ENCODE results near the gene C10orf90. TPM values are rescaled to one million over a fixed set of nuclear protein-coding genes. Genes with fewer than 3 reads are reported as not detected.

Gene C10orf90
- total and polyA plus RNA-seq, 4 donors = 0.05 to 0.25 TPM; not detected in 2

DNA sequence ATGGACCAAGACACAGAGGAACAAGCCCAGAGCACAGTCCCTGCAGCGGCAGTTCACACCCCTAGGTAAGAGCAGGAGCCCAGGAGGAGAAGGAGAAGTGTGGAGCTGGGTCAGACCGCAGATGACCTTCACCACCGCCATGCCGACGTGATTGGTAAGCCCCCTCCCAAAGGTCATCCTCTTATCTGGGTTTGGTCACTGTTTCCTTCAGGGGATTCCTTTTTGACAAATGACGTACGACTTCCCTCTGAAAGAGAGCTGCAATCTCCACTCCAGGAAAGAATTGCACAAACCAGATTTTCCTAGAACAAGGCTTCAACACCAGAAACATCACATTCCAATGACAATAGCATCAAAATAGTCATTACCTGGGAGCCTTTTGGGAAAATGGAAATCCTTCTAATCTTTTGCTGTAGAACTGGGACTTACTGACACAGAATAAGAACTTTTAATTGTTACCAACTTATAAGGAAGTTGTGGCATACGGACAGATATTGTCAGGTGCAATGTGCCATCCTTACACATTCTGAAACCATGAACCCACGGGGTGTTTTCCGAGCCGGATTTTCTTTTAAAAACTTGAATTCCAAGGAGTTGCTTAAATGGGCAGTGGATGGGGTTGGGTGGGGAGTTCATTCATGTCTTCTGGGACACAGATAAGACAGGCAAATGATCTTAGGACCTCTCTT, 261.4 kb downstream of the C10orf90 start:
- Histone ChIP-seq H3K27ac (ENCODE audit: low read depth in 1 of 2, low read length in 2 of 2) (no peak overlapping the region), H3K4me3 (ENCODE audit: low read depth in 1 of 3, low read length in 3 of 3) (no peak overlapping the region), H3K4me1 (ENCODE audit: control insufficient read depth in 4 of 4, insufficient read depth in 4 of 4, low read length in 3 of 4) (no peaks in the 10 kb centered on the region), H3K36me3 (ENCODE audit: control insufficient read depth in 4 of 4, insufficient read depth in 3 of 4, low read depth in 1 of 4, low read length in 3 of 4) (no peaks in the 10 kb centered on the region), H3K9me3 (ENCODE audit: control insufficient read depth in 4 of 4, low read length in 3 of 4) (no peaks in the 10 kb centered on the region), H3K27me3 (ENCODE audit: control insufficient read depth in 4 of 4, insufficient read depth in 4 of 4, low read length in 3 of 4) (peaks cover 0 to 5% (median 1%) of the 10 kb centered on the region in 4 donors), H3K9ac (ENCODE audit: low read depth in 1 of 2, low read length in 2 of 2) (no peak overlapping the region)
- DNase-seq (ENCODE audit: low spot score) = no peak
- TF ChIP-seq FOXA2 (IDR thresholded peaks at IDR 0.05) = no peak
- no peak for TF ChIP-seq TAF1 (conservative IDR thresholded peaks at IDR 0.05)
- TF ChIP-seq NR2F2 (IDR thresholded peaks at IDR 0.05) = no peak
- TF ChIP-seq HNF4A (conservative IDR thresholded peaks at IDR 0.05) = no peak
- TF ChIP-seq, protein P1, sequence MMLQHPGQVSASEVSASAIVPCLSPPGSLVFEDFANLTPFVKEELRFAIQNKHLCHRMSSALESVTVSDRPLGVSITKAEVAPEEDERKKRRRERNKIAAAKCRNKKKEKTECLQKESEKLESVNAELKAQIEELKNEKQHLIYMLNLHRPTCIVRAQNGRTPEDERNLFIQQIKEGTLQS (IDR thresholded peaks at IDR 0.05) = no peak
- TF ChIP-seq FOXA1 (IDR thresholded peaks at IDR 0.05) = no peak
- TF ChIP-seq, protein P2, sequence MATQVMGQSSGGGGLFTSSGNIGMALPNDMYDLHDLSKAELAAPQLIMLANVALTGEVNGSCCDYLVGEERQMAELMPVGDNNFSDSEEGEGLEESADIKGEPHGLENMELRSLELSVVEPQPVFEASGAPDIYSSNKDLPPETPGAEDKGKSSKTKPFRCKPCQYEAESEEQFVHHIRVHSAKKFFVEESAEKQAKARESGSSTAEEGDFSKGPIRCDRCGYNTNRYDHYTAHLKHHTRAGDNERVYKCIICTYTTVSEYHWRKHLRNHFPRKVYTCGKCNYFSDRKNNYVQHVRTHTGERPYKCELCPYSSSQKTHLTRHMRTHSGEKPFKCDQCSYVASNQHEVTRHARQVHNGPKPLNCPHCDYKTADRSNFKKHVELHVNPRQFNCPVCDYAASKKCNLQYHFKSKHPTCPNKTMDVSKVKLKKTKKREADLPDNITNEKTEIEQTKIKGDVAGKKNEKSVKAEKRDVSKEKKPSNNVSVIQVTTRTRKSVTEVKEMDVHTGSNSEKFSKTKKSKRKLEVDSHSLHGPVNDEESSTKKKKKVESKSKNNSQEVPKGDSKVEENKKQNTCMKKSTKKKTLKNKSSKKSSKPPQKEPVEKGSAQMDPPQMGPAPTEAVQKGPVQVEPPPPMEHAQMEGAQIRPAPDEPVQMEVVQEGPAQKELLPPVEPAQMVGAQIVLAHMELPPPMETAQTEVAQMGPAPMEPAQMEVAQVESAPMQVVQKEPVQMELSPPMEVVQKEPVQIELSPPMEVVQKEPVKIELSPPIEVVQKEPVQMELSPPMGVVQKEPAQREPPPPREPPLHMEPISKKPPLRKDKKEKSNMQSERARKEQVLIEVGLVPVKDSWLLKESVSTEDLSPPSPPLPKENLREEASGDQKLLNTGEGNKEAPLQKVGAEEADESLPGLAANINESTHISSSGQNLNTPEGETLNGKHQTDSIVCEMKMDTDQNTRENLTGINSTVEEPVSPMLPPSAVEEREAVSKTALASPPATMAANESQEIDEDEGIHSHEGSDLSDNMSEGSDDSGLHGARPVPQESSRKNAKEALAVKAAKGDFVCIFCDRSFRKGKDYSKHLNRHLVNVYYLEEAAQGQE (IDR thresholded peaks at IDR 0.05) = no peak
- TF ChIP-seq RAD21 (IDR thresholded peaks at IDR 0.05) = no peak
- no peak for TF ChIP-seq HNF4G (IDR thresholded peaks at IDR 0.05)
- no peak for TF ChIP-seq GABPA (IDR thresholded peaks at IDR 0.05 in 1 of 2, conservative IDR thresholded peaks at IDR 0.05 in 1 of 2)
- TF ChIP-seq, protein P3, sequence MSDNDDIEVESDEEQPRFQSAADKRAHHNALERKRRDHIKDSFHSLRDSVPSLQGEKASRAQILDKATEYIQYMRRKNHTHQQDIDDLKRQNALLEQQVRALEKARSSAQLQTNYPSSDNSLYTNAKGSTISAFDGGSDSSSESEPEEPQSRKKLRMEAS (IDR thresholded peaks at IDR 0.05) = no peak
- TF ChIP-seq YY1 (IDR thresholded peaks at IDR 0.05) = no peak
- no peak for TF ChIP-seq RXRA (IDR thresholded peaks at IDR 0.05)
- no peak for TF ChIP-seq SP1 (IDR thresholded peaks at IDR 0.05)
- TF ChIP-seq, protein P4, sequence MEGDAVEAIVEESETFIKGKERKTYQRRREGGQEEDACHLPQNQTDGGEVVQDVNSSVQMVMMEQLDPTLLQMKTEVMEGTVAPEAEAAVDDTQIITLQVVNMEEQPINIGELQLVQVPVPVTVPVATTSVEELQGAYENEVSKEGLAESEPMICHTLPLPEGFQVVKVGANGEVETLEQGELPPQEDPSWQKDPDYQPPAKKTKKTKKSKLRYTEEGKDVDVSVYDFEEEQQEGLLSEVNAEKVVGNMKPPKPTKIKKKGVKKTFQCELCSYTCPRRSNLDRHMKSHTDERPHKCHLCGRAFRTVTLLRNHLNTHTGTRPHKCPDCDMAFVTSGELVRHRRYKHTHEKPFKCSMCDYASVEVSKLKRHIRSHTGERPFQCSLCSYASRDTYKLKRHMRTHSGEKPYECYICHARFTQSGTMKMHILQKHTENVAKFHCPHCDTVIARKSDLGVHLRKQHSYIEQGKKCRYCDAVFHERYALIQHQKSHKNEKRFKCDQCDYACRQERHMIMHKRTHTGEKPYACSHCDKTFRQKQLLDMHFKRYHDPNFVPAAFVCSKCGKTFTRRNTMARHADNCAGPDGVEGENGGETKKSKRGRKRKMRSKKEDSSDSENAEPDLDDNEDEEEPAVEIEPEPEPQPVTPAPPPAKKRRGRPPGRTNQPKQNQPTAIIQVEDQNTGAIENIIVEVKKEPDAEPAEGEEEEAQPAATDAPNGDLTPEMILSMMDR (IDR thresholded peaks at IDR 0.05; ENCODE audit: low read depth, low read length, missing input control) = no peak
- WGBS = 43% methylated on average over 11 of the region's 11 CpGs

DNA sequence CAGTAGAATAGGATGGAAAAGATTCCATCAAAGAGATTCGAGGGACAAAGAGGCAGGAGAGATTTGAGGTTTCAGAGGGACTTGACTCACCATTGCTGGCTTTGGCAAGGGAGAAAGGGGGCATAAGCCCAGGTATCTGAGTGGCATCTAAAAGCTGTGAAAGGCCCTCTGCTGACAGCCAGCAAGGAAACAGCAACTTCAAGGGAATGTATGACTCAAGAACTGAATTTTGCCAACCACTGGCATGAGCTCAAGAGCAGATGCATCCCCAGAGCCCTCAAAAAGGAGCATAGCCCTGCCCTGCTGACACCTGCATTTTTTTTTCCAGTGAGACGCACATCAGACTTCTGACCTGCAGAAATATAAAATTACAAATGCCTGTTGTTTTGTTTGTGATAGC, 262.7 kb downstream of the C10orf90 start:
- WGBS = 71% methylated on average over 2 of the region's 2 CpGs
- DNase-seq (ENCODE audit: low spot score) = no peak
- Histone ChIP-seq H3K27me3 (ENCODE audit: control insufficient read depth in 4 of 4, insufficient read depth in 4 of 4, low read length in 3 of 4) (peaks cover 0 to 8% (median 1%) of the 10 kb centered on the region in 4 donors), H3K36me3 (ENCODE audit: control insufficient read depth in 4 of 4, insufficient read depth in 3 of 4, low read depth in 1 of 4, low read length in 3 of 4) (no peaks in the 10 kb centered on the region), H3K9ac (ENCODE audit: low read depth in 1 of 2, low read length in 2 of 2) (no peak overlapping the region), H3K9me3 (ENCODE audit: control insufficient read depth in 4 of 4, low read length in 3 of 4) (no peaks in the 10 kb centered on the region), H3K27ac (ENCODE audit: low read depth in 1 of 2, low read length in 2 of 2) (no peak overlapping the region), H3K4me3 (ENCODE audit: low read depth in 1 of 3, low read length in 3 of 3) (no peak overlapping the region), H3K4me1 (ENCODE audit: control insufficient read depth in 4 of 4, insufficient read depth in 4 of 4, low read length in 3 of 4) (peaks cover 0 to 3% (median 0%) of the 10 kb centered on the region in 4 donors)
- TF ChIP-seq, protein P5, sequence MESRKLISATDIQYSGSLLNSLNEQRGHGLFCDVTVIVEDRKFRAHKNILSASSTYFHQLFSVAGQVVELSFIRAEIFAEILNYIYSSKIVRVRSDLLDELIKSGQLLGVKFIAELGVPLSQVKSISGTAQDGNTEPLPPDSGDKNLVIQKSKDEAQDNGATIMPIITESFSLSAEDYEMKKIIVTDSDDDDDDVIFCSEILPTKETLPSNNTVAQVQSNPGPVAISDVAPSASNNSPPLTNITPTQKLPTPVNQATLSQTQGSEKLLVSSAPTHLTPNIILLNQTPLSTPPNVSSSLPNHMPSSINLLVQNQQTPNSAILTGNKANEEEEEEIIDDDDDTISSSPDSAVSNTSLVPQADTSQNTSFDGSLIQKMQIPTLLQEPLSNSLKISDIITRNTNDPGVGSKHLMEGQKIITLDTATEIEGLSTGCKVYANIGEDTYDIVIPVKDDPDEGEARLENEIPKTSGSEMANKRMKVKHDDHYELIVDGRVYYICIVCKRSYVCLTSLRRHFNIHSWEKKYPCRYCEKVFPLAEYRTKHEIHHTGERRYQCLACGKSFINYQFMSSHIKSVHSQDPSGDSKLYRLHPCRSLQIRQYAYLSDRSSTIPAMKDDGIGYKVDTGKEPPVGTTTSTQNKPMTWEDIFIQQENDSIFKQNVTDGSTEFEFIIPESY (IDR thresholded peaks at IDR 0.05) = no peak
- TF ChIP-seq SP1 (IDR thresholded peaks at IDR 0.05) (no peak), HNF4G (IDR thresholded peaks at IDR 0.05) (no peak), JUND (IDR thresholded peaks at IDR 0.05) (no peak), RXRA (IDR thresholded peaks at IDR 0.05) (no peak), GABPA (IDR thresholded peaks at IDR 0.05 in 1 of 2, conservative IDR thresholded peaks at IDR 0.05 in 1 of 2) (no peak), HNF4A (conservative IDR thresholded peaks at IDR 0.05) (no peak), YY1 (IDR thresholded peaks at IDR 0.05) (no peak), EGR1 (IDR thresholded peaks at IDR 0.05; ENCODE audit: low read depth in 2 of 2) (no peak), TAF1 (conservative IDR thresholded peaks at IDR 0.05) (no peak), NR2F2 (IDR thresholded peaks at IDR 0.05) (no peak), RAD21 (IDR thresholded peaks at IDR 0.05) (no peak)
- TF ChIP-seq, protein P3 (IDR thresholded peaks at IDR 0.05) = no peak
- TF ChIP-seq, protein P1 (IDR thresholded peaks at IDR 0.05) = no peak
- TF ChIP-seq, protein P4 (IDR thresholded peaks at IDR 0.05; ENCODE audit: low read depth, low read length, missing input control) = no peak

Measured in liver (tissue), 9 donors.